WTC11 (cell line): Measurements from ENCODE around the gene DNASE2B. TPM values are rescaled to one million over a fixed set of nuclear protein-coding genes. Genes with fewer than 3 reads are reported as not detected.
"Not testable (repeated sequence)": the region's sequence is repeated elsewhere in the genome, so short reads cannot be mapped to it uniquely, and the experiment has no call there.

Experiments used
- ATAC-seq: fragments of 200-7000 bp; cut with Tn5 transposase; 2 replicates; pipeline ENCODE4 v1.10.0; 2021; ENCODE audit warnings: mild to moderate bottlenecking, moderate library complexity
- CTCF ChIA-PET: fragments of 300-600 bp; sonication (Branson Sonifier 250); formaldehyde crosslinking; loops from one replicate; lab custom pipeline; 2021; ENCODE audit warnings: antibody characterized with exemption; lab: Charles Lee
- POLR2A ChIA-PET: fragments of 350-600 bp; sonication (Branson Sonifier 250); formaldehyde crosslinking; loops from one replicate; lab custom pipeline; 2021; ENCODE audit warnings: antibody characterized with exemption; lab: Charles Lee
- DNase-seq: peaks from one replicate; pipeline ENCODE4 v3.0.0; 2021; ENCODE audit warnings: low spot score
- H3K27ac Mint-ChIP-seq: 2 replicates; pipeline ENCODE4 v1.8.0; 2021; ENCODE audit warnings: mixed read lengths
- H3K27me3 Mint-ChIP-seq: 2 replicates; pipeline ENCODE4 v1.8.0; 2021; ENCODE audit warnings: low read depth, mild to moderate bottlenecking, moderate library complexity, mixed read lengths
- H3K36me3 Mint-ChIP-seq: 2 replicates; pipeline ENCODE4 v1.8.0; 2021; ENCODE audit warnings: mixed read lengths
- H3K4me1 Mint-ChIP-seq: 2 replicates; pipeline ENCODE4 v1.8.0; 2022; ENCODE audit warnings: mixed read lengths
- H3K4me3 Mint-ChIP-seq: 2 replicates; pipeline ENCODE4 v1.8.0; 2021; ENCODE audit warnings: mild to moderate bottlenecking, moderate library complexity, mixed read lengths
- H3K9me3 Mint-ChIP-seq: 2 replicates; pipeline ENCODE4 v1.8.0; 2021; ENCODE audit warnings: mixed read lengths
- AR ChIP-seq: fragments of 250-450 bp; sonication (Bioruptor Pico); IDR thresholded peaks from 2 replicates; pipeline ENCODE4 v1.9.0; 2021; ENCODE audit warnings: mild to moderate bottlenecking
- CBFB ChIP-seq: sonication (generic); formaldehyde crosslinking; IDR thresholded peaks from 2 replicates; pipeline ENCODE4 v1.8.1; 2022; ENCODE audit warnings: mild to moderate bottlenecking, low read depth, missing genetic modification reagents
- CTCF ChIP-seq: fragments of 200-600 bp; IDR thresholded peaks from 2 replicates; pipeline ENCODE4 v1.8.0; 2022; ENCODE audit warnings: antibody characterized with exemption
- NFYB ChIP-seq: sonication (generic); formaldehyde crosslinking; conservative IDR thresholded peaks from 2 replicates; pipeline ENCODE4 v1.8.0; 2022; ENCODE audit warnings: low read depth, missing genetic modification reagents
- PRRX2 ChIP-seq: fragments of 250-450 bp; sonication (Bioruptor Pico); IDR thresholded peaks from 2 replicates; pipeline ENCODE4 v1.8.0; 2021; ENCODE audit warnings: mild to moderate bottlenecking
- RORB ChIP-seq: fragments of 250-450 bp; sonication (Bioruptor Pico); IDR thresholded peaks from 2 replicates; pipeline ENCODE4 v1.9.0; 2021; ENCODE audit warnings: mild to moderate bottlenecking
- SMAD4 ChIP-seq: sonication (generic); formaldehyde crosslinking; IDR thresholded peaks from 2 replicates; pipeline ENCODE4 v1.8.0; 2022; ENCODE audit warnings: mild to moderate bottlenecking, missing genetic modification reagents
- SP1 ChIP-seq: sonication (generic); formaldehyde crosslinking; conservative IDR thresholded peaks from 2 replicates; pipeline ENCODE4 v1.8.1; 2022; ENCODE audit warnings: missing genetic modification reagents
- USF2 ChIP-seq: sonication (generic); formaldehyde crosslinking; IDR thresholded peaks from 2 replicates; pipeline ENCODE4 v1.8.1; 2023; ENCODE audit warnings: mild to moderate bottlenecking, missing genetic modification reagents, moderate library complexity
- ZBTB43 ChIP-seq: sonication (generic); formaldehyde crosslinking; IDR thresholded peaks from 2 replicates; pipeline ENCODE4 v1.8.1; 2023; ENCODE audit warnings: mild to moderate bottlenecking, missing genetic modification reagents
- ZNF138 ChIP-seq: sonication (generic); formaldehyde crosslinking; conservative IDR thresholded peaks from 2 replicates; pipeline ENCODE4 v1.8.1; 2022; ENCODE audit warnings: mild to moderate bottlenecking, moderate library complexity, missing genetic modification reagents
- ZNF423 ChIP-seq: fragments of 250-450 bp; sonication (Bioruptor Pico); IDR thresholded peaks from 2 replicates; pipeline ENCODE4 v2.1.2; 2022; ENCODE audit warnings: mild to moderate bottlenecking, moderate library complexity
- ZNF671 ChIP-seq: fragments of 250-450 bp; sonication (Bioruptor Pico); IDR thresholded peaks from 2 replicates; pipeline ENCODE4 v1.8.0; 2021; ENCODE audit warnings: mild to moderate bottlenecking
- ZSCAN18 ChIP-seq: fragments of 250-450 bp; sonication (Bioruptor Pico); IDR thresholded peaks from 2 replicates; pipeline ENCODE4 v2.1.2; 2022; ENCODE audit warnings: mild to moderate bottlenecking, moderate library complexity
- total RNA-seq: library from RNA; stranded (reverse); gene quantifications from 3 replicates; pipeline ENCODE4 v1.2.3, GENCODE V29; 2021

DNASE2B gene
- total RNA-seq, 1 experiment from 2014 or later: 0.15 TPM

GRCh38 chr1:84436876-84437655 lies 38.8 kb downstream of the DNASE2B start (continued):
- no peak for TF ChIP-seq AR (CRISPR knock-in tag)

- ATAC-seq (no peak), DNase-seq (no peak)
- Mint-ChIP-seq H3K4me3 (no peak overlapping the region), H3K27me3 (peaks cover 3% of the 10 kb centered on the region; the same call in 1 of the 2 replicates), H3K4me1 (no peaks in the 10 kb centered on the region; the same call in 1 of the 2 replicates), H3K9me3 (peaks cover 6% of the 10 kb centered on the region), H3K36me3 (no peaks in the 10 kb centered on the region), H3K27ac (no peak overlapping the region)
- POLR2A ChIA-PET: interaction anchor here (0.5 kb wide), 1 partner anchor 151 kb away, joined by 3 read pairs; no protein-coding TSS in a partner anchor
- TF ChIP-seq ZNF671 (CRISPR knock-in tag) (no peak), NFYB (CRISPR knock-in tag) (no peak)
- TF ChIP-seq, all 79 proteins: peak for 0
- CTCF ChIA-PET: interaction anchor here (1.0 to 1.4 kb wide), 4 partner anchors 282 to 340 kb away, joined by 3 to 4 read pairs (median 3); no protein-coding TSS in a partner anchor
Measured at GRCh38 chr1:84442256-84442655, 44.0 kb downstream of the DNASE2B start.

- not testable (repeated sequence) for H3K27me3 Mint-ChIP-seq, DNase-seq, H3K27ac Mint-ChIP-seq, H3K9me3 Mint-ChIP-seq, H3K36me3 Mint-ChIP-seq, ATAC-seq, H3K4me3 Mint-ChIP-seq, H3K4me1 Mint-ChIP-seq
- ChIA-PET POLR2A (interaction anchor here (0.5 kb wide), 1 partner anchor 150 kb away, joined by 3 read pairs; no protein-coding TSS in a partner anchor), CTCF (interaction anchor here (1.0 to 1.4 kb wide), 4 partner anchors 282 to 339 kb away, joined by 3 to 4 read pairs (median 3); no protein-coding TSS in a partner anchor)
Measured at GRCh38 chr1:84442747-84443646, 44.7 kb downstream of the DNASE2B start.

- H3K4me1 Mint-ChIP-seq, H3K36me3 Mint-ChIP-seq, H3K27ac Mint-ChIP-seq, H3K27me3 Mint-ChIP-seq, H3K4me3 Mint-ChIP-seq, DNase-seq, ATAC-seq, POLR2A ChIA-PET, CTCF ChIA-PET: not testable (repeated sequence)
- peaks cover 15% of the 10 kb centered on the region for H3K9me3 Mint-ChIP-seq
Measured at GRCh38 chr1:84448704-84449103, 50.4 kb downstream of the DNASE2B start.

- Mint-ChIP-seq H3K27ac (no peak overlapping the region), H3K4me3 (no peak overlapping the region)
- ATAC-seq (no peak), DNase-seq (no peak)
- CTCF ChIA-PET: no interaction called here
- POLR2A ChIA-PET: no interaction called here
- TF ChIP-seq SMAD4 (CRISPR knock-in tag) (no peak), ZSCAN18 (no peak), CBFB (no peak), ZNF138 (CRISPR knock-in tag) (no peak), PRRX2 (CRISPR knock-in tag) (no peak), SP1 (no peak), ZBTB43 (CRISPR knock-in tag) (no peak), CTCF (no peak), RORB (CRISPR knock-in tag) (no peak), ZNF423 (CRISPR knock-in tag) (no peak), NFYB (CRISPR knock-in tag) (no peak), USF2 (CRISPR knock-in tag) (no peak)
- TF ChIP-seq, all 79 proteins: peak for 0
- no peaks in the 10 kb centered on the region for H3K36me3 Mint-ChIP-seq
- peaks cover 10% of the 10 kb centered on the region for H3K9me3 Mint-ChIP-seq
- no peaks in the 10 kb centered on the region for H3K4me1 Mint-ChIP-seq
- peaks cover 14% of the 10 kb centered on the region for H3K27me3 Mint-ChIP-seq
Measured at GRCh38 chr1:84450910-84451309, 52.6 kb downstream of the DNASE2B start.
